VCaP (cell line): ENCODE measurements around the gene ETV1.

ENCODE experiments used
- H3K27ac ChIP-seq: fragments of 450-650 bp; 2 replicates; pipeline ENCODE4 v1.5.1; 2017
- TF ChIP-seq, protein P1 (sequence below): fragments of 450-650 bp; conservative IDR thresholded peaks from 2 replicates; pipeline ENCODE4 v1.5.1; 2017; ENCODE audit warnings: mild to moderate bottlenecking, moderate library complexity

The ETV1 gene

DNA sequence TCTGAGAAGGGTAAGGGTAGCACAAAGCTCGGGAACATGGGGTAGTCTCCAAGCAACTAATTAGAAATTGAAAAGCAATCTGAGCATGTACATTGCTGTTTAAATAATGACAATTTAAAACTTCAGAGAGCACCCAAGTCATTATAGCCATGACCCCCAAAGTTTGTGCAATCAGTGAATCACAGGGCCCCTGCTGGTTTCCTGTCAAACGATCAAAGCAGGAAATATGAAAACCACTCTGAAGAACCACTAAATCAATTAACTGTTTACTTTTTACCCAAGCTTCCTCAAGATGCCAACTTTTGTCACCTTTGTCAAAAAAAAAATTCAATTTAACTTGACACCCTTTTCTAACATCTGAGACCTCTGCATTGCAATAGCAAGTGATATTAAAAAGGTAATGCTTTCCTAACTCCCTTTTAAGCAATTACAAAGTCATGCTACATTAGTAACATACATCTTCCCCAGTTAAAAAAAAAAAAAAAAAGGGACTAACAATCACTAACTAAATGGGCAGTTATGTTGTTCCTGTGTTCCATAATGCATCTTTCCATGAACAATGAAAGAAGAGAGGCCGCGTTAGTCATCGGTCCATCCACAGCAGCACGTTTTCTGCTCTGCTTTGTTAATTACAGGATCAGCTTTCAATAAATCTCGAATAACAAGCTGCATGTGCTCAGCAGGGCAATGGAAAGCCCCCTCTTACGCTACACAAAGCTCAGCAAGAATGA lies 80.6 kb downstream of the ETV1 start:
- TF ChIP-seq, protein P1, sequence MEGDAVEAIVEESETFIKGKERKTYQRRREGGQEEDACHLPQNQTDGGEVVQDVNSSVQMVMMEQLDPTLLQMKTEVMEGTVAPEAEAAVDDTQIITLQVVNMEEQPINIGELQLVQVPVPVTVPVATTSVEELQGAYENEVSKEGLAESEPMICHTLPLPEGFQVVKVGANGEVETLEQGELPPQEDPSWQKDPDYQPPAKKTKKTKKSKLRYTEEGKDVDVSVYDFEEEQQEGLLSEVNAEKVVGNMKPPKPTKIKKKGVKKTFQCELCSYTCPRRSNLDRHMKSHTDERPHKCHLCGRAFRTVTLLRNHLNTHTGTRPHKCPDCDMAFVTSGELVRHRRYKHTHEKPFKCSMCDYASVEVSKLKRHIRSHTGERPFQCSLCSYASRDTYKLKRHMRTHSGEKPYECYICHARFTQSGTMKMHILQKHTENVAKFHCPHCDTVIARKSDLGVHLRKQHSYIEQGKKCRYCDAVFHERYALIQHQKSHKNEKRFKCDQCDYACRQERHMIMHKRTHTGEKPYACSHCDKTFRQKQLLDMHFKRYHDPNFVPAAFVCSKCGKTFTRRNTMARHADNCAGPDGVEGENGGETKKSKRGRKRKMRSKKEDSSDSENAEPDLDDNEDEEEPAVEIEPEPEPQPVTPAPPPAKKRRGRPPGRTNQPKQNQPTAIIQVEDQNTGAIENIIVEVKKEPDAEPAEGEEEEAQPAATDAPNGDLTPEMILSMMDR: no peak
- H3K27ac ChIP-seq: no peak overlapping the region

DNA sequence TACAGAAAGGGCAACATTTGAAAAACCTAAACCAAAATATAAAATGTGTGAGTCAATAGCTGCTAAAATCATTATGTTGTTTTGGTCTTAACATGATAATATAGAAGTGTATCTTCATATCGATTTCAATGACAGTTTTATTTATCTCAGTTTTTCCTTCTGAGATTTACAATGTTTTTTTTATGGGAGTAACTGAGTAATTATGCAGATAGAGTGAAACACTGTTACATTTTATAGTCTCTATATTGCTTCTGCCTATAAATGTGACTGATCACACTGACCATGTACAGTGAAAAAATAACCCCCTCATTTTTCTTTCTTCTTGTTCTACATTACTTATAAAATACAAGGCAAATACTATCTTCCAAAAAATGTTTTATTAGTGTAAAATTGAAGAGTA lies 81.6 kb downstream of the ETV1 start:
- TF ChIP-seq, protein P1: no peak
- H3K27ac ChIP-seq: no peak overlapping the region

DNA sequence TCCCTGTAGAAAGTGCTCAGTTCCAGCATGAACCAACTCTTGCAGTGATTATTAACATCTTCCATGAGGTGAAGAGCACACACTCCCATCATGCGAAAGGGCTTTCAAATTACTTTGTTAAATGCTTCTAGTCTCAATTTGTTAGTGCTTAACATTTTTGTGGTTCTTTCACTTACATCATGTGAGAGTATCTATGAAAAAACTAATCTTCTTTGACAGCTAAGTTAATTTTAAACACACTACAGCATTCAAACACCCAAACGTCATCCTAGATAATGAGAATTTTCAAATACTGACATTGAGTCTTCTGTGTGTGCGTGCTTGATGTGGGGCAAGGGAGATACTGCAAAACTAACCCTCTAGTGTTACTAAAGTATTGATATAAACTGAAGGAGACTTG lies 84.8 kb downstream of the ETV1 start:
- no peak overlapping the region for H3K27ac ChIP-seq
- TF ChIP-seq, protein P1: no peak

DNA sequence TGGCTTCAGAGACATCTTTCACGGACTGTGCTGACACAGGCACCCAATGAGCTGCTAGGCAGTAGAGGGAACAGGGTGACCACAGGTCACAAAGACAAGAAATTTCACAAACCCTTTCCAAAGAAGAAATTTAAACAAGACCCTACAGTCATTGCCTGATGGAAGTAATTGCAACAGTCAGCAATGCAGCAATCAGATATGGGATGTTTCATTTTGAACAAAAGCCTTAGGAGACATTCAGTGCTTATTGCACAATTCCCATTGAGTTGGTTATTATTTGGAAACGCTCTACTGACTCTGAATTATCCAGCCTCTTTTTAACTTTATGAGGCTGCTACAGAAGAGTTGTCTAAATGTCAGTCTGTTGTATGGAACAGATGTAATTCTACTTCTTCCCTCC lies 85.5 kb downstream of the ETV1 start:
- no peak overlapping the region for H3K27ac ChIP-seq
- TF ChIP-seq, protein P1: no peak

DNA sequence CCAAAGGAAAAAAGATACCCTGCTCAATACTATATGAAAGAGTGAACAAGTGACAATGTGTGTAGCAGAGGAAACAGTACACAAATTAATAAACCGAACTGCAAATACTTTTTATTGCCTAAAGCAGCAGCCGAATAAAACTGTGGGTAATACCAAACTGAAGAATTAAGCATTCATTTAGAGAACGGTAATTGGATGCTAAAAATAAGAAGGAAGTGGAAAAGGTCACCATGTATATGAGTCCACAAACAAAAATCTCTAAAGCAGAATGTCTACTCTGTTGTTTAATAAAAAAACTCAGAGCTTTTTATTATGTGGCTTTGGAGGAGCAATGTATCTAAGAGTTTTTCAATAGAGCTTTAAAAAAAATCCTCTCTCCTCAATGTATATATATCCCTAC lies 87.9 kb downstream of the ETV1 start:
- TF ChIP-seq, protein P1: no peak
- peak overlapping the region; percentile 87 for H3K27ac ChIP-seq

DNA sequence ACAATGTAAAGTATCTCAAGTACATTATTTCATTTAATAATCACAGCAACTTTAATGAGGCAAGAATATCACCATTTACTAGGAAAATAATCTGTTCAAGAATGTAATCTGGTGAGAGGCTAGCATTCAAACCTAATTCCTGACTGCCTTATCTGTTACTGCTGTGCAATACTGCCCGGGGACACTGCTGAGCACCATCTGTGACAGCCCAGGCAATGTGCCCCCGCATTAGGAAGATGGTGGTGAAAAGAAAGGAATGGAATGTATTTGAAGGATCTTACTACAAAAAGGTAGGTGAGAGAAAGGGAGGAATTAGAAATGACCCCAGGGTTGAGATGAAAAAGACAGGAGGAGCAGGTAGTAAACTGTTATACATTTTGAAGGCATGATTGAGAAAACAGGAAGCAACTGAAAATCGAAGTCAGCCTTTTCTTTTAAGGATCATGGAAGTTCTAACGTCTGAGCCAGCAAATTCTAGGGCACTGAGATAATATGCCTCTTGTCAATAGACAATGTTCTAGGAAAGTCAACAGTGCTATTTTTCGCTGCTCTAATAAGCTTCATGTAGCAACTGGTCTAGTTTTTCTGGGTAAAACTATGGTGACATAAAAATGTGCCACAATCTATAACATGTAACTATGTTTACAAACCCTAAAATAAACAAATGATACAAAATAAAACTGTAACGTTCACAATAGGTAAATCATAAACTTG lies 90.4 kb downstream of the ETV1 start:
- TF ChIP-seq, protein P1: no peak
- H3K27ac ChIP-seq: peak overlapping the region; percentile 87

DNA sequence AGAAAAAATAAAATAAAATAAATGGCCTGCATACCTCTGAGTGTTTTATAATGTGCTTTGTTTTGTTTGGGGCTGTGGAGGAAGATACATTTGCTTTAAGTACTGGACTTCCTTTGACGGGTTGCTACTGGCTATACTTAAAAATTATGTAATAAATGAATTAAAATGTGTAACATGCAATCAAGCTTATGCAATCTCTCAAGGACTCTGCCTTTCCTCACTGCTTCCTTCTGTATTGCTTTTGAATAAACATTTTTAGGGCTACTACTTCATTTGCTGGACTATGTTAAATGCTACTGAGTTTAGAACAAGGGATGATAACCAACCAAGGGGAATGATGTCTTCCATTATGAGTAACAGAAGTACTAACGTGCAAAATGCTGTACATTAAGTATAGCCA lies 91.6 kb downstream of the ETV1 start:
- TF ChIP-seq, protein P1: no peak
- peak overlapping the region; percentile 87; the same call in 1 of the 2 replicates for H3K27ac ChIP-seq
